ENCODE results near the gene SUN2.
A peak's percentile ranks its signal among the peaks of the same experiment; 100 is the strongest.

SUN2 gene

DNA sequence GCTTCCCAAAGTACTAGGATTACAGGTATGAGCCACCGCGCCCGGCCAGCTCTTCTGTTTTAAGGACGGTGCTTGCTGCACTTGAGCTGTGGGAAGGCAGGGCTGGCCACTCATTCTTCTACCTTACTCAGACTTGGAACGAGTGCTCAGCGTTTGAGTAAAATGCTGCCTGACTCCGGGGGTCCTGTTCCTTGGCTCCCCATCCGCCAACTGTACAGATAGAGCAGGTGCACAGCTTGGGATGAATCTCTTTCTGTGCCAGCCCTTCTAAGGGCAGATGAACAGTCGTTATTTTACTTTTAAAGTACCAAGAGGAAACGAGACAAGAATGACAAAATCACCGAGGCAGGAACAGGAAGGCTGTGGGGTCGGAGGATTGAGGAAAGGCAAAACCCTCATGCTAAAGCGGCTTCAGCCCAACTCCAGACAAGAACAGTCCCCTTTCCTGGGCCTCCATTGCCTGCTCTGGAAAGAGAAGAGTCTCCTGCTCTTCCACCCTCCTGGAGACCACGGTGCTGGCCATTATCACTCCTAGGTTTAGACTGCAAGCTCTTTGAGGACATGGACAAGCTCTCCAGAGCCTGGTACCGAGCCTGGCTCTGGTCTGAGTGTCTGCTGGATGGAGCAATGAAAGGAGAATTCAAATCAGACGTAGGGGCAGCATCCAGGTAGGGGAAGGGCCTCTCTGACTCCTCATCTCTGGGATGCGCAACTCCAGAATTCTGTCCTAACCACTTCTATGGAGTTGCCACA is 1.1 kb upstream of the SUN2 start:
- TF ChIP-seq, protein P1, sequence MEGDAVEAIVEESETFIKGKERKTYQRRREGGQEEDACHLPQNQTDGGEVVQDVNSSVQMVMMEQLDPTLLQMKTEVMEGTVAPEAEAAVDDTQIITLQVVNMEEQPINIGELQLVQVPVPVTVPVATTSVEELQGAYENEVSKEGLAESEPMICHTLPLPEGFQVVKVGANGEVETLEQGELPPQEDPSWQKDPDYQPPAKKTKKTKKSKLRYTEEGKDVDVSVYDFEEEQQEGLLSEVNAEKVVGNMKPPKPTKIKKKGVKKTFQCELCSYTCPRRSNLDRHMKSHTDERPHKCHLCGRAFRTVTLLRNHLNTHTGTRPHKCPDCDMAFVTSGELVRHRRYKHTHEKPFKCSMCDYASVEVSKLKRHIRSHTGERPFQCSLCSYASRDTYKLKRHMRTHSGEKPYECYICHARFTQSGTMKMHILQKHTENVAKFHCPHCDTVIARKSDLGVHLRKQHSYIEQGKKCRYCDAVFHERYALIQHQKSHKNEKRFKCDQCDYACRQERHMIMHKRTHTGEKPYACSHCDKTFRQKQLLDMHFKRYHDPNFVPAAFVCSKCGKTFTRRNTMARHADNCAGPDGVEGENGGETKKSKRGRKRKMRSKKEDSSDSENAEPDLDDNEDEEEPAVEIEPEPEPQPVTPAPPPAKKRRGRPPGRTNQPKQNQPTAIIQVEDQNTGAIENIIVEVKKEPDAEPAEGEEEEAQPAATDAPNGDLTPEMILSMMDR (IDR thresholded peaks at IDR 0.05; ENCODE audit: low read length): no peak
- no peak for TF ChIP-seq EZH2phosphoT487 (IDR thresholded peaks at IDR 0.05; ENCODE audit: low read length)
- TF ChIP-seq EZH2 (optimal IDR thresholded peaks at IDR 0.05; ENCODE audit: low read depth, low read length): no peak
- H3K9me2 ChIP-seq (replicated peaks; ENCODE audit: insufficient read depth, low read length): no peaks in the 10 kb centered on the region
- H3K27ac ChIP-seq (ENCODE audit: low read length): no peak overlapping the region; the same call in 1 of the 2 replicates
- no peaks in the 10 kb centered on the region for H3K9me3 ChIP-seq (replicated peaks; ENCODE audit: insufficient read depth, low read length)
- H4K20me1 ChIP-seq (ENCODE audit: insufficient read depth, low read length): no peaks in the 10 kb centered on the region
- H3K4me2 ChIP-seq (ENCODE audit: low read depth, low read length): peak overlapping the region; percentile 86
- peaks cover 6% of the 10 kb centered on the region; the same call in 1 of the 2 replicates for H3K36me3 ChIP-seq (replicated peaks; ENCODE audit: insufficient read depth, low read length)
- no peak overlapping the region for H2AFZ ChIP-seq (ENCODE audit: low read length)
- H3K4me3 ChIP-seq (ENCODE audit: low read length): peak overlapping the region; percentile 87
- peak overlapping the region; percentile 81; the same call in 1 of the 2 replicates for H3K9ac ChIP-seq (ENCODE audit: low read length)
- peaks cover 33% of the 10 kb centered on the region for H3K4me1 ChIP-seq (ENCODE audit: low read length)
- peaks cover 43% of the 10 kb centered on the region for H3K79me2 ChIP-seq (ENCODE audit: low read length)
- peaks cover 34% of the 10 kb centered on the region for H3F3A ChIP-seq (ENCODE audit: insufficient read depth, low read length)
- DNase-seq: no peak
- no peaks in the 10 kb centered on the region for H3K27me3 ChIP-seq (replicated peaks; ENCODE audit: insufficient read depth, low read length)

DNA sequence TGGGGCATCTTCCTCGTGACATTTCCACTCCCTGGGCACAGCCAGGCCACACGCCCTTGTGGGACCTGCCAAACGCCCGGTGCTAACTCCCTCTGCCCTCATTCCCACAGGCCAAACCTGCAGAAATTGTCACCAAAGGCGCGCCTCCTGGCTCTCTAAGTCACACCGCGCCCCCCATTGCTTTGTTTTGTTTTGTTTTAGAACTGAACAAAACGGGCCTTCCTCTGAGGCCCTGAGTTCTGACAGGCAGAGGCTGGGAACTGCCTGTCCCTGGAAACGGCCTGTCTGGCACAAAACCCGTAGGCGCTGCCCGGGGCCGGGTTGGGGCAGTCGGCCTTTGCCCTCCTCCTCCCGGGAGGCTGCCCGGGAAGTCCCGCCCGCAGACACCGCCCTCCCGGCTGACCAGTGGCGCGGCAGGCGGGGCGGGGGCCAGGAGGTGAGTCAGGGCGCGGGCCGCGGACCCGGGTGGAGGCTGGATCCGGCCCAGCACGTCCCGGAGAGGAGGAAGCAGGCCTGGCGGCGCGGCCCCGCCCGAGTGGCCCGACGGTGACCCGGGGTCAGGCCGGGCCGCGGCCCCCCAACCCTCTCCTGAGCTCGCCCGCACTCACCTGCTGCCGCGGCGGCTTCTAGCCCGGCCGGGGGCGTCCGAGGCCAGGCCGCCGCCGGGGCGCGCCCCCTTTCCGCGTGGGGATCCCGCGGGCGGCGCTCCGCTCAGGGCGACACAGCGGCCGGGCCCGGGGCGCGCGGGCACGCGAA is 465 bp downstream of the SUN2 start:
- Histone ChIP-seq H3F3A (ENCODE audit: insufficient read depth, low read length) (peaks cover 45% of the 10 kb centered on the region), H3K9me2 (replicated peaks; ENCODE audit: insufficient read depth, low read length) (no peaks in the 10 kb centered on the region), H3K9me3 (replicated peaks; ENCODE audit: insufficient read depth, low read length) (no peaks in the 10 kb centered on the region), H3K4me1 (ENCODE audit: low read length) (peaks cover 48% of the 10 kb centered on the region), H3K36me3 (replicated peaks; ENCODE audit: insufficient read depth, low read length) (peaks cover 12% of the 10 kb centered on the region; the same call in 1 of the 2 replicates), H3K4me3 (ENCODE audit: low read length) (peak overlapping the region; percentile 68), H3K9ac (ENCODE audit: low read length) (peak overlapping the region; percentile 72), H3K27me3 (replicated peaks; ENCODE audit: insufficient read depth, low read length) (no peaks in the 10 kb centered on the region), H4K20me1 (ENCODE audit: insufficient read depth, low read length) (no peaks in the 10 kb centered on the region), H3K4me2 (ENCODE audit: low read depth, low read length) (peak overlapping the region; percentile 98), H3K27ac (ENCODE audit: low read length) (peak overlapping the region; percentile 91), H2AFZ (ENCODE audit: low read length) (no peak overlapping the region), H3K79me2 (ENCODE audit: low read length) (peaks cover 55% of the 10 kb centered on the region)
- TF ChIP-seq EZH2 (optimal IDR thresholded peaks at IDR 0.05; ENCODE audit: low read depth, low read length): no peak
- TF ChIP-seq EZH2phosphoT487 (IDR thresholded peaks at IDR 0.05; ENCODE audit: low read length): no peak
- TF ChIP-seq, protein P1 (IDR thresholded peaks at IDR 0.05; ENCODE audit: low read length): no peak
- DNase-seq: peak; percentile 75

DNA sequence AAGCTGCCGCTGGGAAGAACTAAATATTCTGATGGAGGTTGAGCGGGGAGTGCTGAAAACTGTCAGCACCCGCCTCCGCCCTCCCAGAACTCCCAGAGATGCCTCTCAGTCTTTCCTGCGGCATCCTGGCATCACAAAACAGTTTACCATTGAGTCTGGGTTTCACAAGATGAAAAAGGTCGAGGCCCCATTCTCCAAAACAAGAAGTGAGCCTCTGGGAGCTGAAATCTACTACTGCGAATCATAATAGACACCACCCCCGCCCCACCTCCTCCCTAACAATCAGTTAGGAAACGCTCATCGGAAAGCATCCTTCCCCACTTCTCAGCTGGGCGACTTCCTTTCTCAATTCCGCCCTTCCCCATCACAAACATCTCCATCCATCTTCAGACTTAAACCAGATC is 1.0 kb downstream of the SUN2 start:
- H3K79me2 ChIP-seq (ENCODE audit: low read length): peaks cover 61% of the 10 kb centered on the region
- peak overlapping the region; percentile 72 for H3K9ac ChIP-seq (ENCODE audit: low read length)
- peaks cover 53% of the 10 kb centered on the region for H3K4me1 ChIP-seq (ENCODE audit: low read length)
- H3K9me2 ChIP-seq (replicated peaks; ENCODE audit: insufficient read depth, low read length): no peaks in the 10 kb centered on the region
- TF ChIP-seq EZH2phosphoT487 (IDR thresholded peaks at IDR 0.05; ENCODE audit: low read length): no peak
- TF ChIP-seq, protein P1 (IDR thresholded peaks at IDR 0.05; ENCODE audit: low read length): no peak
- no peak for TF ChIP-seq EZH2 (optimal IDR thresholded peaks at IDR 0.05; ENCODE audit: low read depth, low read length)
- H3K4me2 ChIP-seq (ENCODE audit: low read depth, low read length): peak overlapping the region; percentile 98
- peak overlapping the region; percentile 68 for H3K4me3 ChIP-seq (ENCODE audit: low read length)
- peaks cover 17% of the 10 kb centered on the region; the same call in 1 of the 2 replicates for H3K36me3 ChIP-seq (replicated peaks; ENCODE audit: insufficient read depth, low read length)
- H3F3A ChIP-seq (ENCODE audit: insufficient read depth, low read length): peaks cover 45% of the 10 kb centered on the region
- DNase-seq: no peak
- peak overlapping the region; percentile 91 for H3K27ac ChIP-seq (ENCODE audit: low read length)
- no peaks in the 10 kb centered on the region for H3K27me3 ChIP-seq (replicated peaks; ENCODE audit: insufficient read depth, low read length)
- H2AFZ ChIP-seq (ENCODE audit: low read length): no peak overlapping the region
- H3K9me3 ChIP-seq (replicated peaks; ENCODE audit: insufficient read depth, low read length): no peaks in the 10 kb centered on the region
- H4K20me1 ChIP-seq (ENCODE audit: insufficient read depth, low read length): no peaks in the 10 kb centered on the region

Measured in MM.1S (cell line).